IMR-90 (cell line): ENCODE results near the gene IQSEC1. TPM values are rescaled to one million over a fixed set of nuclear protein-coding genes. Genes with fewer than 3 reads are reported as not detected.

Experiments
- ATAC-seq: fragments of 200-7000 bp; cut with Tn5 transposase; 2 replicates; pipeline ENCODE4 v1.9.1; 2020; ENCODE audit warnings: low read depth, mild to moderate bottlenecking, moderate library complexity
- BruUV-seq: library from RNA; stranded (reverse); fragments of 400-500 nt; replicated peaks from 2 replicates; lab custom pipeline; 2021; lab: Mats Ljungman, UMichigan
- CTCF ChIA-PET: fragments of 300-600 bp; formaldehyde crosslinking; extraction: SDS; loops from one replicate; lab custom pipeline; 2021; ENCODE audit warnings: antibody characterized with exemption; lab: Yijun Ruan, JAX
- POLR2A ChIA-PET: fragments of 300-600 bp; sonication (Branson Sonifier 250); formaldehyde crosslinking; loops from one replicate; lab custom pipeline; 2022; ENCODE audit warnings: antibody characterized with exemption; ENCODE audit not compliant: unreplicated experiment; lab: Charles Lee
- DNase-seq: peaks from one replicate; pipeline ENCODE4 v3.0.0; 2013
- H2AFZ ChIP-seq: replicated peaks from 2 replicates; pipeline ENCODE3; 2013; ENCODE audit warnings: low read length, mild to moderate bottlenecking; ENCODE audit not compliant: poor library complexity
- H2AK5ac ChIP-seq: 2 replicates; pipeline ENCODE4 v1.6.1; 2013; ENCODE audit warnings: low read depth, low read length, inconsistent platforms
- H2AK9ac ChIP-seq: replicated peaks from 2 replicates; pipeline ENCODE3; 2013; ENCODE audit warnings: mild to moderate bottlenecking, low read depth, low read length, moderate library complexity; ENCODE audit not compliant: poor library complexity
- H2BK120ac ChIP-seq: 2 replicates; pipeline ENCODE4 v1.6.1; 2013; ENCODE audit warnings: low read depth, low read length, inconsistent platforms
- H2BK15ac ChIP-seq: 3 replicates; pipeline ENCODE4 v1.6.1; 2013; ENCODE audit warnings: low read depth, low read length, inconsistent platforms
- H2BK20ac ChIP-seq: 2 replicates; pipeline ENCODE4 v1.6.1; 2013; ENCODE audit warnings: low read depth, mild to moderate bottlenecking, inconsistent platforms, low read length, moderate library complexity
- H2BK5ac ChIP-seq: 2 replicates; pipeline ENCODE4 v1.6.1; 2013; ENCODE audit warnings: mild to moderate bottlenecking, low read depth, low read length, inconsistent platforms; ENCODE audit not compliant: poor library complexity, severe bottlenecking
- H3K14ac ChIP-seq: replicated peaks from 2 replicates; pipeline ENCODE4 v1.6.1; 2013; ENCODE audit warnings: low read depth, low read length, inconsistent platforms
- H3K18ac ChIP-seq: 2 replicates; pipeline ENCODE4 v1.6.1; 2013; ENCODE audit warnings: low read depth, low read length, control low read depth
- H3K23ac ChIP-seq: 2 replicates; pipeline ENCODE4 v1.6.1; 2013; ENCODE audit warnings: low read depth, low read length, inconsistent platforms
- H3K27ac ChIP-seq: 2 replicates; pipeline ENCODE4 v1.5.1; 2013; ENCODE audit warnings: mild to moderate bottlenecking, control low read depth, low read length; ENCODE audit not compliant: insufficient read depth
- H3K27me3 ChIP-seq: 2 replicates; pipeline ENCODE4 v1.6.1; 2013; ENCODE audit warnings: low read length; ENCODE audit not compliant: control insufficient read depth, insufficient read depth
- H3K36me3 ChIP-seq: 2 replicates; pipeline ENCODE4 v1.6.1; 2013; ENCODE audit warnings: low read length, mixed read lengths; ENCODE audit not compliant: control insufficient read depth, insufficient read depth
- H3K4ac ChIP-seq: 2 replicates; pipeline ENCODE4 v1.6.1; 2013; ENCODE audit warnings: low read depth, low read length, inconsistent platforms
- H3K4me1 ChIP-seq: 2 replicates; pipeline ENCODE4 v1.6.1; 2013; ENCODE audit warnings: low read length, mixed read lengths; ENCODE audit not compliant: control insufficient read depth, insufficient read depth
- H3K4me2 ChIP-seq: 2 replicates; pipeline ENCODE4 v1.6.1; 2013; ENCODE audit warnings: low read depth, mild to moderate bottlenecking, control low read depth, low read length, moderate library complexity
- H3K4me3 ChIP-seq: 2 replicates; pipeline ENCODE4 v1.5.1; 2013; ENCODE audit warnings: low read depth, mild to moderate bottlenecking, control low read depth, low read length, moderate library complexity; ENCODE audit not compliant: insufficient read depth
- H3K56ac ChIP-seq: 2 replicates; pipeline ENCODE4 v1.6.1; 2013; ENCODE audit warnings: low read length, inconsistent platforms; ENCODE audit not compliant: insufficient read depth; ENCODE audit errors: extremely low read depth
- H3K79me1 ChIP-seq, 2 experiments: 2 replicates each; pipeline ENCODE4 v1.6.1; 2013; ENCODE audit warnings: low read length in 2 of 2, inconsistent platforms in 1 of 2, low read depth in 1 of 2
- H3K9ac ChIP-seq: 2 replicates; pipeline ENCODE4 v1.6.1; 2013; ENCODE audit warnings: low read depth, low read length, control low read depth
- H3K9me1 ChIP-seq: 2 replicates; pipeline ENCODE4 v1.6.1; 2013; ENCODE audit warnings: low read length, inconsistent platforms; ENCODE audit not compliant: insufficient read depth
- H3K9me3 ChIP-seq: 2 replicates; pipeline ENCODE4 v1.6.1; 2013; ENCODE audit warnings: low read length; ENCODE audit not compliant: control insufficient read depth, insufficient read depth
- H4K20me1 ChIP-seq: 2 replicates; pipeline ENCODE4 v1.6.1; 2013; ENCODE audit warnings: low read length, inconsistent platforms; ENCODE audit not compliant: insufficient read depth
- H4K5ac ChIP-seq: 2 replicates; pipeline ENCODE4 v1.6.1; 2013; ENCODE audit warnings: mild to moderate bottlenecking, low read depth, low read length, control low read depth
- H4K8ac ChIP-seq, 2 experiments: 2 replicates each; pipeline ENCODE4 v1.6.1; 2013; ENCODE audit warnings: low read depth in 2 of 2, low read length in 2 of 2, control low read depth in 1 of 2, inconsistent platforms in 1 of 2
- H4K91ac ChIP-seq: 2 replicates; pipeline ENCODE4 v1.6.1; 2013; ENCODE audit warnings: low read depth, low read length, inconsistent platforms; ENCODE audit not compliant: insufficient read depth
- MAZ ChIP-seq: IDR thresholded peaks from 2 replicates; pipeline ENCODE4 v1.6.1; 2012; ENCODE audit warnings: low read depth, mild to moderate bottlenecking, low read length, improper control_type of control experiment, moderate library complexity, borderline replicate concordance
- SMC3 ChIP-seq: fragments of 150-350 bp; IDR thresholded peaks from 2 replicates; pipeline ENCODE4 v1.6.1; 2016; ENCODE audit warnings: low read depth, mild to moderate bottlenecking, antibody characterized with exemption, low read length, moderate library complexity
- WGBS, 2 experiments: methylation state at CpG; one replicate each; pipeline versions ENCODE4 v1.1.5 to v1.1.7; 2013; ENCODE audit warnings: missing lambda C conversion rate in 2 of 2; ENCODE audit not compliant: insufficient read length in 1 of 2; ENCODE audit errors: extremely low coverage in 2 of 2; 5-methylcytosine and 5-hydroxymethylcytosine counted together
- dilution Hi-C: fragments of 300-500 bp; cut with HindIII; formaldehyde crosslinking; loops from one replicate; pipeline ENCODE4 v1.14.3; 2018; ENCODE audit warnings: low sequenced_read_pairs; ENCODE audit not compliant: unreplicated experiment
- in situ Hi-C: fragments of 300-500 bp; cut with MboI; formaldehyde crosslinking; loops from 3 replicates; pipeline ENCODE4 v1.14.3; 2019; ENCODE audit warnings: low sequenced_read_pairs, inconsistent platforms, mixed read lengths
- intact Hi-C: fragments of 100-400 bp; cut with micrococcal nuclease; formaldehyde crosslinking; loops from 2 replicates; pipeline ENCODE4 v1.10.0; 2022
- polyA plus RNA-seq, 3 experiments: library from polyadenylated mRNA; depleted of rRNA; stranded (reverse); fragments of >200 nt; gene quantifications; 2 replicates each; pipeline ENCODE4 v1.2.3, GENCODE V29; 2012; ENCODE audit warnings: low replicate concordance in 1 of 3
- total RNA-seq: library from RNA; depleted of rRNA; stranded (reverse); fragments of >200 nt; gene quantifications from 2 replicates; pipeline ENCODE4 v1.2.3, GENCODE V29; 2012
- TF ChIP-seq, protein P1 (sequence below): conservative IDR thresholded peaks from 2 replicates; pipeline ENCODE4 v1.5.1; 2012; ENCODE audit warnings: mild to moderate bottlenecking, low read depth, low read length, improper control_type of control experiment

The IQSEC1 gene
- total and polyA plus RNA-seq, 2 of the 4 experiments (the other 2 are of a cell fraction): 5.9 to 11.9 TPM

DNA sequence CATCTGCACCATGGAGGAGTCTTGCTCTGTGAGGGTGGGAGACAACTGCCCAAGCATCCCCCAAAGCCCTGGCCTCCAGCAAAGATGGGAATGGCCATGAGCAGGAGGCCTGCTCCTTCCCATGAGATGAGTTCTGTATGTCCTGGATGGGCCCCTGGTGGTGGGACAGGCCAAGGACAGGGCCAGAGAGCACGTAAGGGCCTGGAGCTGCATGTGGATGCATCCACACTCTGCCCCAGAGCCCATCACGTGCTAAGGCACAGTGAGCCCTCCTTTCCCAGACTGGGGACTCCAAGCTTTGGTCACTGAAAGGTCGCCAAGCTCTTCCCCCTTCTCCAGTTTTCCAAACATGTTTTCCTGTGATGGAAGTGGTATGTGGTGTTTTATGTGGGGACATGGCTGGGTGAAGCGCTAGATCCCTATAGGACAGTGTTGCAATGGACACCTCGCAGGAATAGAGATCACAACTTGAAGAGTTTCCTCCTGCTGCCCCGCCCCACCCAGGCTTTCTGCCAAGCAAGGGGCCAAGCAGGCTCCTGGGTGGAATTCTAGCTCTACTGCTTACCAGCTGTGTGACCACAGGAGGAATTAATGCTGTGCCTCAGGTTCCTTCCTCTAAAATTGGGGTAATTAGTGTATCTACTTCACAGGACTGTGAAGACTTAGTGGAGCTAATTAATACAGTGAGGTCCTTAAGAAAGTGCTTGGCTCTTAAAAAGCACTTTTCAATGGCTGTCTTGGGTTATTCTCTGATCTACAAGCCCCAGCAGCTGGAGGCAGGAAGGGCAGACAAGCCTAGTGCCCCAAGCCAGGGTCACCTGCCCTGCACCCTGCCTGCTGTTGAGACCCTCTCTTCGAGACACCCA, 125.5 kb downstream of the IQSEC1 start:
- H3K4ac ChIP-seq: no peak overlapping the region
- dilution Hi-C loops (no loop called here), intact Hi-C loops (loop anchor here (2.0 kb wide), 1 partner anchor 19 kb away; no protein-coding TSS in a partner anchor), in situ Hi-C loops (no loop called here)
- no TSS peak for BruUV-seq
- no peak overlapping the region for H2AFZ ChIP-seq
- peak overlapping the region; percentile 46; the same call in 1 of the 2 replicates for H2AK5ac ChIP-seq
- peak overlapping the region; percentile 37 for H2BK5ac ChIP-seq
- H3K18ac ChIP-seq: 0 out of 2 replicates have a peak overlapping the region, but pooled peaks have one; percentile 39
- H4K5ac ChIP-seq: peak overlapping the region; percentile 28; the same call in 1 of the 2 replicates
- no peak overlapping the region for H3K4me3 ChIP-seq
- TF ChIP-seq MAZ (peak; percentile 23; the same call in 1 of the 2 replicates), SMC3 (no peak)
- TF ChIP-seq, protein P1, sequence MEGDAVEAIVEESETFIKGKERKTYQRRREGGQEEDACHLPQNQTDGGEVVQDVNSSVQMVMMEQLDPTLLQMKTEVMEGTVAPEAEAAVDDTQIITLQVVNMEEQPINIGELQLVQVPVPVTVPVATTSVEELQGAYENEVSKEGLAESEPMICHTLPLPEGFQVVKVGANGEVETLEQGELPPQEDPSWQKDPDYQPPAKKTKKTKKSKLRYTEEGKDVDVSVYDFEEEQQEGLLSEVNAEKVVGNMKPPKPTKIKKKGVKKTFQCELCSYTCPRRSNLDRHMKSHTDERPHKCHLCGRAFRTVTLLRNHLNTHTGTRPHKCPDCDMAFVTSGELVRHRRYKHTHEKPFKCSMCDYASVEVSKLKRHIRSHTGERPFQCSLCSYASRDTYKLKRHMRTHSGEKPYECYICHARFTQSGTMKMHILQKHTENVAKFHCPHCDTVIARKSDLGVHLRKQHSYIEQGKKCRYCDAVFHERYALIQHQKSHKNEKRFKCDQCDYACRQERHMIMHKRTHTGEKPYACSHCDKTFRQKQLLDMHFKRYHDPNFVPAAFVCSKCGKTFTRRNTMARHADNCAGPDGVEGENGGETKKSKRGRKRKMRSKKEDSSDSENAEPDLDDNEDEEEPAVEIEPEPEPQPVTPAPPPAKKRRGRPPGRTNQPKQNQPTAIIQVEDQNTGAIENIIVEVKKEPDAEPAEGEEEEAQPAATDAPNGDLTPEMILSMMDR: 0 out of 2 replicates have a peak, but pooled peaks have one; percentile 11
- H3K4me2 ChIP-seq: no peak overlapping the region
- ATAC-seq (peak; percentile 70), DNase-seq (peak; percentile 68)
- no peak overlapping the region for H3K9ac ChIP-seq
- no peak overlapping the region for H2BK20ac ChIP-seq
- no peaks in the 10 kb centered on the region for H3K27me3 ChIP-seq
- H3K27ac ChIP-seq: no peak overlapping the region
- H3K23ac ChIP-seq: no peak overlapping the region
- no peak overlapping the region for H2BK120ac ChIP-seq
- H3K56ac ChIP-seq: no peak overlapping the region
- peaks cover 23% of the 10 kb centered on the region for H3K9me1 ChIP-seq
- H4K91ac ChIP-seq: no peak overlapping the region; the same call in 1 of the 2 replicates
- CTCF ChIA-PET: interaction anchor here (1.4 kb wide), 1 partner anchor 52 kb away, joined by 3 read pairs; no protein-coding TSS in a partner anchor
- peak overlapping the region; percentile 18 for H2AK9ac ChIP-seq
- no peak overlapping the region for H3K14ac ChIP-seq
- WGBS, 2 experiments: no CpG with 5 or more reads among the region's 7 CpGs
- peaks cover 21% of the 10 kb centered on the region for H3K4me1 ChIP-seq
- H4K20me1 ChIP-seq: peaks cover 64% of the 10 kb centered on the region
- H4K8ac ChIP-seq: no peak overlapping the region; a peak in 1 of 4 replicates
- no peaks in the 10 kb centered on the region; the same call in 1 of the 2 replicates for H3K36me3 ChIP-seq
- H2BK15ac ChIP-seq: no peak overlapping the region
- peaks cover 23 to 73% of the 10 kb centered on the region in 2 experiments; a peak in 3 of 4 replicates for H3K79me1 ChIP-seq
- H3K9me3 ChIP-seq: no peaks in the 10 kb centered on the region
- POLR2A ChIA-PET: no interaction called here
